Gastroesophageal sphincter (tissue), 3 donors: Measurements from ENCODE around the gene KXD1.

Experiments used
- CTCF ChIP-seq, 4 experiments: fragments of 200-600 bp in 2 of 4; fragments of 450-650 bp in 2 of 4; sonication (generic) in 1 of 4; IDR thresholded peaks; one replicate each; pipeline ENCODE4 v1.5.1; 2017 to 2019; ENCODE audit warnings: antibody characterized with exemption in 4 of 4, mild to moderate bottlenecking in 2 of 4, moderate library complexity in 2 of 4
- EP300 ChIP-seq: sonication (generic); formaldehyde crosslinking; IDR thresholded peaks from one replicate; pipeline ENCODE4 v1.6.1; 2017; ENCODE audit warnings: antibody characterized with exemption, mild to moderate bottlenecking
- POLR2A ChIP-seq, 2 donors: fragments of 450-650 bp; IDR thresholded peaks; one replicate each; pipeline ENCODE4 v1.6.1; 2017; ENCODE audit warnings: antibody characterized with exemption in 2 of 2, mild to moderate bottlenecking in 2 of 2, moderate library complexity in 1 of 2
- POLR2AphosphoS5 ChIP-seq: sonication (generic); formaldehyde crosslinking; IDR thresholded peaks from one replicate; pipeline ENCODE4 v1.6.1; 2017; ENCODE audit warnings: antibody characterized with exemption

- no peak for TF ChIP-seq CTCF (IDR thresholded peaks at IDR 0.05)
- TF ChIP-seq POLR2AphosphoS5 = no peak
- TF ChIP-seq POLR2A (IDR thresholded peaks at IDR 0.05) = no peak
- TF ChIP-seq EP300 = no peak
Observed at GRCh38 chr19:18541992-18542940, 15.4 kb upstream of the KXD1 start.
